DND-41 (cell line): ENCODE data around the gene MRPL4.

Experiments used
- EZH2 ChIP-seq: IDR thresholded peaks from 3 replicates; pipeline ENCODE4 v1.6.1; 2012; ENCODE audit warnings: borderline replicate concordance, low read depth, mild to moderate bottlenecking, moderate library complexity, low read length, inconsistent platforms; ENCODE audit not compliant: severe bottlenecking
- TF ChIP-seq, protein P1 (sequence below): IDR thresholded peaks from 2 replicates; pipeline ENCODE4 v1.5.1; 2012; ENCODE audit warnings: borderline replicate concordance, low read length, moderate library complexity, mild to moderate bottlenecking; ENCODE audit not compliant: poor library complexity, severe bottlenecking; ENCODE audit errors: extremely low read depth

DNA sequence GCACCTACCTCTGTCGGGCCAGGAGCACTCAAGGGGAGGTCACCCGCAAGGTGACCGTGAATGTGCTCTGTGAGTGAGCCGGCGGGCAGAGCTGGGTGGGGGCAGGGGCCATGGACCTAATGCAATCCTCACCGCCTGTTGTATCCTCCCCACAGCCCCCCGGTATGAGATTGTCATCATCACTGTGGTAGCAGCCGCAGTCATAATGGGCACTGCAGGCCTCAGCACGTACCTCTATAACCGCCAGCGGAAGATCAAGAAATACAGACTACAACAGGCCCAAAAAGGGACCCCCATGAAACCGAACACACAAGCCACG lies 32.9 kb downstream of the MRPL4 start:
- no peak for TF ChIP-seq EZH2
- TF ChIP-seq, protein P1, sequence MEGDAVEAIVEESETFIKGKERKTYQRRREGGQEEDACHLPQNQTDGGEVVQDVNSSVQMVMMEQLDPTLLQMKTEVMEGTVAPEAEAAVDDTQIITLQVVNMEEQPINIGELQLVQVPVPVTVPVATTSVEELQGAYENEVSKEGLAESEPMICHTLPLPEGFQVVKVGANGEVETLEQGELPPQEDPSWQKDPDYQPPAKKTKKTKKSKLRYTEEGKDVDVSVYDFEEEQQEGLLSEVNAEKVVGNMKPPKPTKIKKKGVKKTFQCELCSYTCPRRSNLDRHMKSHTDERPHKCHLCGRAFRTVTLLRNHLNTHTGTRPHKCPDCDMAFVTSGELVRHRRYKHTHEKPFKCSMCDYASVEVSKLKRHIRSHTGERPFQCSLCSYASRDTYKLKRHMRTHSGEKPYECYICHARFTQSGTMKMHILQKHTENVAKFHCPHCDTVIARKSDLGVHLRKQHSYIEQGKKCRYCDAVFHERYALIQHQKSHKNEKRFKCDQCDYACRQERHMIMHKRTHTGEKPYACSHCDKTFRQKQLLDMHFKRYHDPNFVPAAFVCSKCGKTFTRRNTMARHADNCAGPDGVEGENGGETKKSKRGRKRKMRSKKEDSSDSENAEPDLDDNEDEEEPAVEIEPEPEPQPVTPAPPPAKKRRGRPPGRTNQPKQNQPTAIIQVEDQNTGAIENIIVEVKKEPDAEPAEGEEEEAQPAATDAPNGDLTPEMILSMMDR, result no peak
